ENCODE results near the gene CDK5RAP1.
"Not testable (repeated sequence)": the region's sequence is repeated elsewhere in the genome, so short reads cannot be mapped to it uniquely, and the experiment has no call there.

The CDK5RAP1 gene

GRCh38 chr20:33419140-33419974 is 18.0 kb upstream of the CDK5RAP1 start:
- no peak for DNase-seq (ENCODE audit: low read depth in 2 of 2)

- no peak for DNase-seq (ENCODE audit: low read depth in 2 of 2)
Measured at GRCh38 chr20:33418033-33418432, 16.7 kb upstream of the CDK5RAP1 start.

GRCh38 chr20:33415948-33416347 is 14.6 kb upstream of the CDK5RAP1 start:
- no peak for DNase-seq (ENCODE audit: low read depth in 2 of 2)

- no peak for DNase-seq (ENCODE audit: low read depth in 2 of 2)
Measured at GRCh38 chr20:33412484-33412838, 11.1 kb upstream of the CDK5RAP1 start.

- DNase-seq (ENCODE audit: low read depth in 2 of 2), result no peak
Measured at GRCh38 chr20:33411711-33412483, 10.6 kb upstream of the CDK5RAP1 start.

- no peak for DNase-seq (ENCODE audit: low read depth in 2 of 2)
Measured at GRCh38 chr20:33411242-33411641, 9.9 kb upstream of the CDK5RAP1 start.

- DNase-seq (ENCODE audit: low read depth in 2 of 2), result no peak
Measured at GRCh38 chr20:33410081-33410742, 8.9 kb upstream of the CDK5RAP1 start.

- DNase-seq (ENCODE audit: low read depth in 2 of 2), result no peak
Measured at GRCh38 chr20:33408716-33409654, 7.7 kb upstream of the CDK5RAP1 start.

- no peak for DNase-seq (ENCODE audit: low read depth in 2 of 2)
Measured at GRCh38 chr20:33408313-33408712, 7.0 kb upstream of the CDK5RAP1 start.

GRCh38 chr20:33407796-33408195 is 6.5 kb upstream of the CDK5RAP1 start:
- DNase-seq (ENCODE audit: low read depth in 2 of 2), result no peak

GRCh38 chr20:33407251-33407650 is 5.9 kb upstream of the CDK5RAP1 start:
- DNase-seq (ENCODE audit: low read depth in 2 of 2), result no peak

- no peak for DNase-seq (ENCODE audit: low read depth in 2 of 2)
Measured at GRCh38 chr20:33404281-33404680, 3.0 kb upstream of the CDK5RAP1 start.

GRCh38 chr20:33401921-33402369 is 626 bp upstream of the CDK5RAP1 start:
- DNase-seq (ENCODE audit: low read depth in 2 of 2), result no peak

GRCh38 chr20:33400812-33401183 is 521 bp downstream of the CDK5RAP1 start:
- no peak for DNase-seq (ENCODE audit: low read depth in 2 of 2)

- DNase-seq (ENCODE audit: low read depth in 2 of 2), result no peak
Measured at GRCh38 chr20:33399924-33400323, 1.4 kb downstream of the CDK5RAP1 start.

GRCh38 chr20:33394718-33395117 is 6.6 kb downstream of the CDK5RAP1 start:
- no peak for DNase-seq (ENCODE audit: low read depth in 2 of 2)

- DNase-seq (ENCODE audit: low read depth in 2 of 2), result no peak
Measured at GRCh38 chr20:33393609-33394008, 7.7 kb downstream of the CDK5RAP1 start.

GRCh38 chr20:33391722-33392415 is 9.4 kb downstream of the CDK5RAP1 start:
- DNase-seq (ENCODE audit: low read depth in 2 of 2), result no peak

GRCh38 chr20:33389326-33389725 is 12.0 kb downstream of the CDK5RAP1 start:
- DNase-seq (ENCODE audit: low read depth in 2 of 2), result not testable (repeated sequence)

GRCh38 chr20:33388268-33388667 is 13.1 kb downstream of the CDK5RAP1 start:
- no peak for DNase-seq (ENCODE audit: low read depth in 2 of 2)

- DNase-seq (ENCODE audit: low read depth in 2 of 2), result no peak
Measured at GRCh38 chr20:33387177-33387576, 14.1 kb downstream of the CDK5RAP1 start.
